WTC11 (cell line): ENCODE measurements around the gene SDHAF3. TPM values are rescaled to one million over a fixed set of nuclear protein-coding genes. Genes with fewer than 3 reads are reported as not detected.

Experiments
- ATAC-seq: fragments of 200-7000 bp; cut with Tn5 transposase; 2 replicates; pipeline ENCODE4 v1.10.0; 2021; ENCODE audit warnings: mild to moderate bottlenecking, moderate library complexity
- CTCF ChIA-PET: fragments of 300-600 bp; sonication (Branson Sonifier 250); formaldehyde crosslinking; loops from one replicate; lab custom pipeline; 2021; ENCODE audit warnings: antibody characterized with exemption; lab: Charles Lee
- POLR2A ChIA-PET: fragments of 350-600 bp; sonication (Branson Sonifier 250); formaldehyde crosslinking; loops from one replicate; lab custom pipeline; 2021; ENCODE audit warnings: antibody characterized with exemption; lab: Charles Lee
- DNase-seq: peaks from one replicate; pipeline ENCODE4 v3.0.0; 2021; ENCODE audit warnings: low spot score
- H3K27ac Mint-ChIP-seq: 2 replicates; pipeline ENCODE4 v1.8.0; 2021; ENCODE audit warnings: mixed read lengths
- H3K27me3 Mint-ChIP-seq: 2 replicates; pipeline ENCODE4 v1.8.0; 2021; ENCODE audit warnings: low read depth, mild to moderate bottlenecking, moderate library complexity, mixed read lengths
- H3K36me3 Mint-ChIP-seq: 2 replicates; pipeline ENCODE4 v1.8.0; 2021; ENCODE audit warnings: mixed read lengths
- H3K4me1 Mint-ChIP-seq: 2 replicates; pipeline ENCODE4 v1.8.0; 2022; ENCODE audit warnings: mixed read lengths
- H3K4me3 Mint-ChIP-seq: 2 replicates; pipeline ENCODE4 v1.8.0; 2021; ENCODE audit warnings: mild to moderate bottlenecking, moderate library complexity, mixed read lengths
- H3K9me3 Mint-ChIP-seq: 2 replicates; pipeline ENCODE4 v1.8.0; 2021; ENCODE audit warnings: mixed read lengths
- EMX1 ChIP-seq: fragments of 250-450 bp; sonication (Bioruptor Pico); IDR thresholded peaks from 2 replicates; pipeline ENCODE4 v1.8.0; 2021; ENCODE audit warnings: mild to moderate bottlenecking
- ERG ChIP-seq: fragments of 250-450 bp; sonication (Bioruptor Pico); IDR thresholded peaks from 2 replicates; pipeline ENCODE4 v1.8.0; 2021; ENCODE audit warnings: mild to moderate bottlenecking
- ETV6 ChIP-seq: sonication (generic); formaldehyde crosslinking; IDR thresholded peaks from 2 replicates; pipeline ENCODE4 v1.8.1; 2022; ENCODE audit warnings: mild to moderate bottlenecking, missing genetic modification reagents
- FOXK1 ChIP-seq: sonication (generic); formaldehyde crosslinking; IDR thresholded peaks from 2 replicates; pipeline ENCODE4 v1.8.0; 2022; ENCODE audit warnings: mild to moderate bottlenecking, moderate library complexity, missing genetic modification reagents
- NR1H2 ChIP-seq: sonication (generic); formaldehyde crosslinking; IDR thresholded peaks from 2 replicates; pipeline ENCODE4 v1.9.0; 2021; ENCODE audit warnings: mild to moderate bottlenecking, moderate library complexity, missing genetic modification reagents
- TP53 ChIP-seq: sonication (generic); formaldehyde crosslinking; IDR thresholded peaks from 2 replicates; pipeline ENCODE4 v1.8.1; 2023; ENCODE audit warnings: mild to moderate bottlenecking, missing genetic modification reagents
- ZNF121 ChIP-seq: sonication (generic); formaldehyde crosslinking; IDR thresholded peaks from 2 replicates; pipeline ENCODE4 v1.8.0; 2023; ENCODE audit warnings: missing genetic modification reagents
- ZNF425 ChIP-seq: fragments of 250-450 bp; sonication (Bioruptor Pico); conservative IDR thresholded peaks from 2 replicates; pipeline ENCODE4 v1.9.0; 2021; ENCODE audit warnings: mild to moderate bottlenecking
- total RNA-seq: library from RNA; stranded (reverse); gene quantifications from 3 replicates; pipeline ENCODE4 v1.2.3, GENCODE V29; 2021
- TF ChIP-seq, protein P1 (sequence below): sonication (generic); formaldehyde crosslinking; IDR thresholded peaks from 2 replicates; pipeline ENCODE4 v1.8.0; 2023; ENCODE audit warnings: missing genetic modification reagents, mild to moderate bottlenecking, borderline replicate concordance
- TF ChIP-seq, protein P2 (sequence below): fragments of 200-600 bp; IDR thresholded peaks from 2 replicates; pipeline ENCODE4 v1.8.0; 2022; ENCODE audit warnings: antibody characterized with exemption
- TF ChIP-seq, protein P3 (sequence below): sonication (generic); formaldehyde crosslinking; IDR thresholded peaks from 2 replicates; pipeline ENCODE4 v1.8.1; 2022; ENCODE audit warnings: missing genetic modification reagents, borderline replicate concordance

The SDHAF3 gene
- total RNA-seq, 1 experiment from 2014 or later = 32.0 TPM

DNA sequence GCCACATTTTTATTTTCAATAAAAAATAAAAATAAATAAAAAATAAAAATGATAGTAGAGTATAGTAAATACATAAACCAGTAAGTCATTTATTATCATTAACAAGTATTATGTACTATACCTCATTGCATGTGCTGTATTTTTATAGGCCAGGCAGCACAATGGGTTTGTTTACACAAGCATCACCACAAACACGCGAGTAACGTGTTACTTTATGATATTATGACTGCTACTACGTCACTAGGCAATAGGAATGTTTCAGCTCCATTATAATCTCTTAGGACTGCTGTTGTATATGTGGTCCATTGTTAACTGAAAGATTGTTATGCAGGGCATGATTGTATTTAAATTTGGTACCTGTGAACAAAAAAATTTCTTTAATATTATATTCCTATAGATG, 20.8 kb upstream of the SDHAF3 start (continued):
- TF ChIP-seq, protein P1, sequence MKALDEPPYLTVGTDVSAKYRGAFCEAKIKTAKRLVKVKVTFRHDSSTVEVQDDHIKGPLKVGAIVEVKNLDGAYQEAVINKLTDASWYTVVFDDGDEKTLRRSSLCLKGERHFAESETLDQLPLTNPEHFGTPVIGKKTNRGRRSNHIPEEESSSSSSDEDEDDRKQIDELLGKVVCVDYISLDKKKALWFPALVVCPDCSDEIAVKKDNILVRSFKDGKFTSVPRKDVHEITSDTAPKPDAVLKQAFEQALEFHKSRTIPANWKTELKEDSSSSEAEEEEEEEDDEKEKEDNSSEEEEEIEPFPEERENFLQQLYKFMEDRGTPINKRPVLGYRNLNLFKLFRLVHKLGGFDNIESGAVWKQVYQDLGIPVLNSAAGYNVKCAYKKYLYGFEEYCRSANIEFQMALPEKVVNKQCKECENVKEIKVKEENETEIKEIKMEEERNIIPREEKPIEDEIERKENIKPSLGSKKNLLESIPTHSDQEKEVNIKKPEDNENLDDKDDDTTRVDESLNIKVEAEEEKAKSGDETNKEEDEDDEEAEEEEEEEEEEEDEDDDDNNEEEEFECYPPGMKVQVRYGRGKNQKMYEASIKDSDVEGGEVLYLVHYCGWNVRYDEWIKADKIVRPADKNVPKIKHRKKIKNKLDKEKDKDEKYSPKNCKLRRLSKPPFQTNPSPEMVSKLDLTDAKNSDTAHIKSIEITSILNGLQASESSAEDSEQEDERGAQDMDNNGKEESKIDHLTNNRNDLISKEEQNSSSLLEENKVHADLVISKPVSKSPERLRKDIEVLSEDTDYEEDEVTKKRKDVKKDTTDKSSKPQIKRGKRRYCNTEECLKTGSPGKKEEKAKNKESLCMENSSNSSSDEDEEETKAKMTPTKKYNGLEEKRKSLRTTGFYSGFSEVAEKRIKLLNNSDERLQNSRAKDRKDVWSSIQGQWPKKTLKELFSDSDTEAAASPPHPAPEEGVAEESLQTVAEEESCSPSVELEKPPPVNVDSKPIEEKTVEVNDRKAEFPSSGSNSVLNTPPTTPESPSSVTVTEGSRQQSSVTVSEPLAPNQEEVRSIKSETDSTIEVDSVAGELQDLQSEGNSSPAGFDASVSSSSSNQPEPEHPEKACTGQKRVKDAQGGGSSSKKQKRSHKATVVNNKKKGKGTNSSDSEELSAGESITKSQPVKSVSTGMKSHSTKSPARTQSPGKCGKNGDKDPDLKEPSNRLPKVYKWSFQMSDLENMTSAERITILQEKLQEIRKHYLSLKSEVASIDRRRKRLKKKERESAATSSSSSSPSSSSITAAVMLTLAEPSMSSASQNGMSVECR (CRISPR knock-in tag) = no peak
- TF ChIP-seq FOXK1 (CRISPR knock-in tag) (no peak), EMX1 (CRISPR knock-in tag) (no peak), ERG (CRISPR knock-in tag) (no peak), ZNF121 (no peak)

- no peaks in the 10 kb centered on the region for H3K4me1 Mint-ChIP-seq
- TF ChIP-seq FOXK1 (CRISPR knock-in tag) (no peak), NR1H2 (CRISPR knock-in tag) (no peak), ZNF425 (CRISPR knock-in tag) (no peak), ETV6 (peak; percentile 13; the same call in 1 of the 2 replicates), TP53 (CRISPR knock-in tag) (no peak)
- TF ChIP-seq, protein P2, sequence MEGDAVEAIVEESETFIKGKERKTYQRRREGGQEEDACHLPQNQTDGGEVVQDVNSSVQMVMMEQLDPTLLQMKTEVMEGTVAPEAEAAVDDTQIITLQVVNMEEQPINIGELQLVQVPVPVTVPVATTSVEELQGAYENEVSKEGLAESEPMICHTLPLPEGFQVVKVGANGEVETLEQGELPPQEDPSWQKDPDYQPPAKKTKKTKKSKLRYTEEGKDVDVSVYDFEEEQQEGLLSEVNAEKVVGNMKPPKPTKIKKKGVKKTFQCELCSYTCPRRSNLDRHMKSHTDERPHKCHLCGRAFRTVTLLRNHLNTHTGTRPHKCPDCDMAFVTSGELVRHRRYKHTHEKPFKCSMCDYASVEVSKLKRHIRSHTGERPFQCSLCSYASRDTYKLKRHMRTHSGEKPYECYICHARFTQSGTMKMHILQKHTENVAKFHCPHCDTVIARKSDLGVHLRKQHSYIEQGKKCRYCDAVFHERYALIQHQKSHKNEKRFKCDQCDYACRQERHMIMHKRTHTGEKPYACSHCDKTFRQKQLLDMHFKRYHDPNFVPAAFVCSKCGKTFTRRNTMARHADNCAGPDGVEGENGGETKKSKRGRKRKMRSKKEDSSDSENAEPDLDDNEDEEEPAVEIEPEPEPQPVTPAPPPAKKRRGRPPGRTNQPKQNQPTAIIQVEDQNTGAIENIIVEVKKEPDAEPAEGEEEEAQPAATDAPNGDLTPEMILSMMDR = peak; percentile 72; the same call in 1 of the 2 replicates
- TF ChIP-seq, protein P3, sequence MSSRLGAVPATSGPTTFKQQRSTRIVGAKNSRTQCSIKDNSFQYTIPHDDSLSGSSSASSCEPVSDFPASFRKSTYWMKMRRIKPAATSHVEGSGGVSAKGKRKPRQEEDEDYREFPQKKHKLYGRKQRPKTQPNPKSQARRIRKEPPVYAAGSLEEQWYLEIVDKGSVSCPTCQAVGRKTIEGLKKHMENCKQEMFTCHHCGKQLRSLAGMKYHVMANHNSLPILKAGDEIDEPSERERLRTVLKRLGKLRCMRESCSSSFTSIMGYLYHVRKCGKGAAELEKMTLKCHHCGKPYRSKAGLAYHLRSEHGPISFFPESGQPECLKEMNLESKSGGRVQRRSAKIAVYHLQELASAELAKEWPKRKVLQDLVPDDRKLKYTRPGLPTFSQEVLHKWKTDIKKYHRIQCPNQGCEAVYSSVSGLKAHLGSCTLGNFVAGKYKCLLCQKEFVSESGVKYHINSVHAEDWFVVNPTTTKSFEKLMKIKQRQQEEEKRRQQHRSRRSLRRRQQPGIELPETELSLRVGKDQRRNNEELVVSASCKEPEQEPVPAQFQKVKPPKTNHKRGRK = peak; percentile 35; the same call in 1 of the 2 replicates
- TF ChIP-seq, all 79 proteins: peak for 3
- Mint-ChIP-seq H3K36me3 (peaks cover 5% of the 10 kb centered on the region; the same call in 1 of the 2 replicates), H3K27me3 (peaks cover 5% of the 10 kb centered on the region; the same call in 1 of the 2 replicates), H3K4me3 (no peak overlapping the region), H3K9me3 (peaks cover 21% of the 10 kb centered on the region), H3K27ac (no peak overlapping the region)
- ChIA-PET CTCF (interaction anchor here (0.6 to 1.8 kb wide), 15 partner anchors 10 to 909 kb away, joined by 3 to 13 read pairs (median 4); partner anchors contain the start of gene SDHAF3), POLR2A (interaction anchor here (1.0 kb wide), 1 partner anchor 10 kb away, joined by 3 read pairs; no protein-coding TSS in a partner anchor)
- ATAC-seq = peak; percentile 100
- peak; percentile 92 for DNase-seq
Measured at GRCh38 chr7:97104719-97105238, 12.7 kb upstream of the SDHAF3 start.
